MM.1S (cell line): Measurements from ENCODE around the gene RAD17.

Experiments used
- DNase-seq: peaks from one replicate; pipeline ENCODE4 v3.0.0-alpha.2; 2015
- H2AFZ ChIP-seq: fragments of 300-600 bp; sonication (generic); 2 replicates; pipeline ENCODE4 v1.6.0; 2016; ENCODE audit warnings: antibody characterized with exemption, low read length
- H3F3A ChIP-seq: fragments of 300-600 bp; sonication (generic); 2 replicates; pipeline ENCODE4 v1.6.1; 2016; ENCODE audit warnings: mild to moderate bottlenecking, antibody characterized with exemption, low read length, moderate library complexity, mixed read lengths; ENCODE audit not compliant: insufficient read depth
- H3K27ac ChIP-seq: fragments of 300-600 bp; sonication (generic); 2 replicates; pipeline ENCODE4 v1.5.1; 2016; ENCODE audit warnings: mild to moderate bottlenecking, low read length
- H3K27me3 ChIP-seq: fragments of 300-600 bp; sonication (generic); replicated peaks from 2 replicates; pipeline ENCODE4 v1.6.0; 2016; ENCODE audit warnings: low read length; ENCODE audit not compliant: insufficient read depth
- H3K36me3 ChIP-seq: fragments of 300-600 bp; sonication (generic); replicated peaks from 2 replicates; pipeline ENCODE4 v1.6.1; 2016; ENCODE audit warnings: mild to moderate bottlenecking, low read length, mixed read lengths; ENCODE audit not compliant: insufficient read depth
- H3K4me1 ChIP-seq: fragments of 300-600 bp; sonication (generic); 2 replicates; pipeline ENCODE4 v1.6.1; 2016; ENCODE audit warnings: low read length, mixed read lengths
- H3K4me2 ChIP-seq: fragments of 300-600 bp; sonication (generic); 2 replicates; pipeline ENCODE4 v1.6.0; 2016; ENCODE audit warnings: low read depth, low read length
- H3K4me3 ChIP-seq: fragments of 300-600 bp; sonication (generic); 2 replicates; pipeline ENCODE4 v1.5.1; 2016; ENCODE audit warnings: low read length, mixed read lengths
- H3K79me2 ChIP-seq: fragments of 300-600 bp; sonication (generic); 2 replicates; pipeline ENCODE4 v1.6.1; 2016; ENCODE audit warnings: mixed run types, low read length, mixed read lengths
- H3K9ac ChIP-seq: fragments of 300-600 bp; sonication (generic); 2 replicates; pipeline ENCODE4 v1.6.1; 2016; ENCODE audit warnings: low read length, mixed read lengths
- H3K9me2 ChIP-seq: fragments of 300-600 bp; sonication (generic); replicated peaks from 2 replicates; pipeline ENCODE4 v1.6.1; 2016; ENCODE audit warnings: mild to moderate bottlenecking, low read length, mixed read lengths; ENCODE audit not compliant: insufficient read depth
- H3K9me3 ChIP-seq: fragments of 300-600 bp; sonication (generic); replicated peaks from 2 replicates; pipeline ENCODE4 v1.6.1; 2016; ENCODE audit warnings: mild to moderate bottlenecking, low read length, mixed read lengths; ENCODE audit not compliant: insufficient read depth
- H4K20me1 ChIP-seq: fragments of 300-600 bp; sonication (generic); 2 replicates; pipeline ENCODE4 v1.6.1; 2016; ENCODE audit warnings: mild to moderate bottlenecking, low read length, moderate library complexity, mixed read lengths; ENCODE audit not compliant: insufficient read depth
- EZH2 ChIP-seq: fragments of 300-600 bp; sonication (generic); optimal IDR thresholded peaks from 2 replicates; pipeline ENCODE3; 2017; ENCODE audit warnings: low read depth, mild to moderate bottlenecking, antibody characterized with exemption, low read length, mixed read lengths
- EZH2phosphoT487 ChIP-seq: fragments of 300-600 bp; sonication (generic); IDR thresholded peaks from 2 replicates; pipeline ENCODE4 v1.6.1; 2018; ENCODE audit warnings: antibody characterized with exemption, low read length
- TF ChIP-seq, protein P1 (sequence below): fragments of 300-600 bp; sonication (generic); IDR thresholded peaks from 2 replicates; pipeline ENCODE4 v1.5.1; 2016; ENCODE audit warnings: antibody characterized with exemption, low read length, mixed read lengths

Gene RAD17

DNA sequence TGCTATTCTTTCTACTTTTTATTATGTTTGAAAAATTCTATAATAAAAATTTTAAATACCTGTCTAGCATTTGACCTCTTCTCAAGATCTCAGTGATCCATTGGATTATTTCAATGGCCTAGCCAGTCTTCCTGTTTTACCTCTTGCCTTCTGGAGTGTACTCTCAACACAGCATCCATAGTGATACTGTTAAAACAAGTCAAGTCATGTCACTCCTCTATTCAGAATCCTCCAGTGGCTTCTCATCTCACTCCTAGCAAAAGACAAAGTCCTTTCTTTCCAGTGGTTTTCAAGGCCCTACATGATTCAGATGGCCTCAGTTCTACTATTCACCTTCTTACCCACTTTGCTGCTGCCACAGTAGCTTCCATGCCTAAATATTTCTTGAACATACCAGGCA, 47.1 kb downstream of the RAD17 start:
- peaks cover 10% of the 10 kb centered on the region for H3F3A ChIP-seq
- H3K9me3 ChIP-seq: no peaks in the 10 kb centered on the region
- H3K4me3 ChIP-seq: no peak overlapping the region
- TF ChIP-seq EZH2phosphoT487 (no peak), EZH2 (no peak)
- TF ChIP-seq, protein P1, sequence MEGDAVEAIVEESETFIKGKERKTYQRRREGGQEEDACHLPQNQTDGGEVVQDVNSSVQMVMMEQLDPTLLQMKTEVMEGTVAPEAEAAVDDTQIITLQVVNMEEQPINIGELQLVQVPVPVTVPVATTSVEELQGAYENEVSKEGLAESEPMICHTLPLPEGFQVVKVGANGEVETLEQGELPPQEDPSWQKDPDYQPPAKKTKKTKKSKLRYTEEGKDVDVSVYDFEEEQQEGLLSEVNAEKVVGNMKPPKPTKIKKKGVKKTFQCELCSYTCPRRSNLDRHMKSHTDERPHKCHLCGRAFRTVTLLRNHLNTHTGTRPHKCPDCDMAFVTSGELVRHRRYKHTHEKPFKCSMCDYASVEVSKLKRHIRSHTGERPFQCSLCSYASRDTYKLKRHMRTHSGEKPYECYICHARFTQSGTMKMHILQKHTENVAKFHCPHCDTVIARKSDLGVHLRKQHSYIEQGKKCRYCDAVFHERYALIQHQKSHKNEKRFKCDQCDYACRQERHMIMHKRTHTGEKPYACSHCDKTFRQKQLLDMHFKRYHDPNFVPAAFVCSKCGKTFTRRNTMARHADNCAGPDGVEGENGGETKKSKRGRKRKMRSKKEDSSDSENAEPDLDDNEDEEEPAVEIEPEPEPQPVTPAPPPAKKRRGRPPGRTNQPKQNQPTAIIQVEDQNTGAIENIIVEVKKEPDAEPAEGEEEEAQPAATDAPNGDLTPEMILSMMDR: no peak
- no peaks in the 10 kb centered on the region for H3K4me1 ChIP-seq
- no peak overlapping the region for H3K27ac ChIP-seq
- DNase-seq: no peak
- H2AFZ ChIP-seq: no peak overlapping the region
- H3K79me2 ChIP-seq: no peaks in the 10 kb centered on the region
- H3K4me2 ChIP-seq: no peak overlapping the region
- H3K27me3 ChIP-seq: no peaks in the 10 kb centered on the region
- H3K36me3 ChIP-seq: no peaks in the 10 kb centered on the region
- H3K9ac ChIP-seq: no peak overlapping the region
- no peaks in the 10 kb centered on the region for H4K20me1 ChIP-seq
- H3K9me2 ChIP-seq: no peaks in the 10 kb centered on the region

- Histone ChIP-seq H3K9ac (no peak overlapping the region), H3K9me3 (no peaks in the 10 kb centered on the region), H4K20me1 (no peaks in the 10 kb centered on the region), H3K4me1 (no peaks in the 10 kb centered on the region), H3K27ac (no peak overlapping the region), H3K9me2 (no peaks in the 10 kb centered on the region), H3K4me2 (no peak overlapping the region), H3K27me3 (no peaks in the 10 kb centered on the region), H3K36me3 (no peaks in the 10 kb centered on the region), H3F3A (peaks cover 10% of the 10 kb centered on the region), H3K79me2 (no peaks in the 10 kb centered on the region), H3K4me3 (no peak overlapping the region), H2AFZ (no peak overlapping the region)
- TF ChIP-seq, protein P1: no peak
- TF ChIP-seq EZH2phosphoT487: no peak
- no peak for TF ChIP-seq EZH2
- DNase-seq: no peak
Observed at GRCh38 chr5:69418554-69418953, 48.9 kb downstream of the RAD17 start.

DNA sequence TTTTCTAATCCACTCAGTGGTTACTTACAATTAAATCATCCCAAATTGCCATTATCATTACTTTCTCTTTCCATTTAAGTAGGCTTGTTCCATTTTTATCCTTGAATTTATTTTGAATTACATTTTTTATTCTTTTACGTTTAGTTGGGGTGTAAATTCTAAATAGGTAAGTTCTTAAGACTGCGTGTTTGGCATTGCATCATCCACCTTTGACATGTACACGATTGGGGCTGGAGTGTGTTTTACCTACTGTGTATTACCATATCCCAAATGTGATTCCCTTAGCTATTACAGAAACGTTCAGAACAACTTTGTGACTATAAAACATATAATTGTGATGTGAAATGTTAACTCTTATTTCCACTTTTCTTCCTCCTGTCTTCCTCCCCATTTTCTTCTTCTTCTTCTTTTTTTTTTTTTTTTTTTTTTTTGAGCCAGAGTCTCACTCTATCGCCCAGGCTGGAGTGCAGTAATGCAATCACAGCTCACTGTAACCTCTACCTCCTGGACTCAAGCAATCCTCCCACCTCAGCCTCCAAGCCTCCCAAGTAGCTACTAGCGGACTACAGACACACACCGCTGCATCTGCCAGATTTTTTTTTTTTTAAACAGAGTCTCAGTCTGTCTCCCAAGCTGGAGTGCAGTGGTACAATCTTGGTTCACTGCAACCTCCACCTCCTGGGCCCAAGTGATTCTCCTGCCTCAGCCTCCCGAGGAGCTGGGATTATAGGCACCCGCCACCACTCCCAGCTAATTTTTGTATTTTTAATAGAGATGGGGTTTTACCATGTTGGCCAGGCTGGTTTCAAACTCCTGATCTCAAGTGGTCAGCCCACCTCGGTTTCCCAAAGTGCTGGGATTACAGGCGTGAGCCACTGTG, 62.0 kb downstream of the RAD17 start:
- Histone ChIP-seq H3K4me3 (no peak overlapping the region), H3F3A (no peaks in the 10 kb centered on the region), H3K9me3 (no peaks in the 10 kb centered on the region), H2AFZ (no peak overlapping the region), H4K20me1 (no peaks in the 10 kb centered on the region), H3K4me1 (no peaks in the 10 kb centered on the region), H3K27ac (no peak overlapping the region), H3K79me2 (no peaks in the 10 kb centered on the region), H3K27me3 (no peaks in the 10 kb centered on the region), H3K4me2 (no peak overlapping the region), H3K9me2 (no peaks in the 10 kb centered on the region), H3K9ac (no peak overlapping the region), H3K36me3 (no peaks in the 10 kb centered on the region)
- no peak for DNase-seq
- no peak for TF ChIP-seq EZH2
- TF ChIP-seq, protein P1: no peak
- TF ChIP-seq EZH2phosphoT487: no peak
